GM21447 (cell line): ENCODE measurements around the gene POTEF.
"Not testable (repeated sequence)": the region's sequence is repeated elsewhere in the genome, so short reads cannot be mapped to it uniquely, and the experiment has no call there.

Experiments used
- ATAC-seq: cut with Tn5 transposase; IDR thresholded peaks from one replicate; pipeline ENCODE4 v1.9.1; 2021; ENCODE audit not compliant: unreplicated experiment

POTEF gene

GRCh38 chr2:130152816-130153595 lies 24.0 kb upstream of the POTEF start:
- no peak for ATAC-seq

DNA sequence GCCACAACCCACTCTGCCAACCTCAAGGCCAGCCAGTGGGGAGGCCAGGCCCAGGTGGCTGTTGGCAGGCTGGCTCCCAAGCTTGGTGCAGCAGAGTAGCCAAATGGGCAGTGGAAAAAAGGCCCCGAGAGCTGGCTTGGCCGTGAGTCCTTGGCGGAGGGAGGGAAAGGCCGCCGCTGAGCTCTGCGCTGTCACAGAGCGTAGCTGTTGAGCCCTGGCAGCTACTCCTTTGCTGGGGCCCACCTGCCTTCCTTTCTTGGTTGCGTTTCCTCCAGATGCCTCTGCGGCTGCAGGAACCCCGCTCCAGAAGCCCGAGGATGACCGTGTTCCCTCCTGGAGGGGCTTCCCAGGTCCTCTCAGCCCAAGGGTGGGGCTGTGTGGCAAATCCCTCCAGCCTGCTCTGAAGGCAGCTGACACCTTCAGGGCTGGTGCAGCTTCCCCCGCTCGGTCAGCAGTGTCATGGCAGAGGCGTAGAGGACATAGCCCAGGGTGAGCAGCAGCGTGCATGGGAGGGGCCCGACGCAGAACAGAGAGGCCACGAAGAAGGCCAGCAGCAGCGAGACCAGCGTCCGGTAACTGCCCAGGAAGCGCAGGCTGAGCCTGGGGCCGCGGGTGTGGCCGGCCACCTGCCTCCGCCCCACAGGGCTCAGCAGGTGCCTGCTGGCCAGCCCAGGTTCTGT lies 23.3 kb upstream of the POTEF start:
- ATAC-seq: not testable (repeated sequence)

DNA sequence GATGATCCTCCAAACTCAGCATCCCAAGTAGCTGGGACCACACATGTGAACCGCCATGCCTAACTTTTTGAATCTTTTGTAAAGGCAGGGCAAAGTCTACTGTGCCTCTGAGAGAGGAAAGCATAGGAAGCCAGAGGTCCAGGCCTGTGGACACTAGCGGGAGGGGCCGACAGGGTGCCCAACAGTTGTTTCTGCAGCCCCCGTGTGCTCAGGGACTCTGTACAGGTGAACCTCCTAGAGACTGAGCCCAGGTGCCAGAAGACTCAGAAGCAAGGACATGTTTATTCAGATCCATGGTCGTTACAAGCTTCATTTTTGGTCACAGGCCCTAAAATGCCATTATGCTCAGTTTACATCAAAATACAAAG lies 22.1 kb upstream of the POTEF start:
- ATAC-seq: not testable (repeated sequence)

DNA sequence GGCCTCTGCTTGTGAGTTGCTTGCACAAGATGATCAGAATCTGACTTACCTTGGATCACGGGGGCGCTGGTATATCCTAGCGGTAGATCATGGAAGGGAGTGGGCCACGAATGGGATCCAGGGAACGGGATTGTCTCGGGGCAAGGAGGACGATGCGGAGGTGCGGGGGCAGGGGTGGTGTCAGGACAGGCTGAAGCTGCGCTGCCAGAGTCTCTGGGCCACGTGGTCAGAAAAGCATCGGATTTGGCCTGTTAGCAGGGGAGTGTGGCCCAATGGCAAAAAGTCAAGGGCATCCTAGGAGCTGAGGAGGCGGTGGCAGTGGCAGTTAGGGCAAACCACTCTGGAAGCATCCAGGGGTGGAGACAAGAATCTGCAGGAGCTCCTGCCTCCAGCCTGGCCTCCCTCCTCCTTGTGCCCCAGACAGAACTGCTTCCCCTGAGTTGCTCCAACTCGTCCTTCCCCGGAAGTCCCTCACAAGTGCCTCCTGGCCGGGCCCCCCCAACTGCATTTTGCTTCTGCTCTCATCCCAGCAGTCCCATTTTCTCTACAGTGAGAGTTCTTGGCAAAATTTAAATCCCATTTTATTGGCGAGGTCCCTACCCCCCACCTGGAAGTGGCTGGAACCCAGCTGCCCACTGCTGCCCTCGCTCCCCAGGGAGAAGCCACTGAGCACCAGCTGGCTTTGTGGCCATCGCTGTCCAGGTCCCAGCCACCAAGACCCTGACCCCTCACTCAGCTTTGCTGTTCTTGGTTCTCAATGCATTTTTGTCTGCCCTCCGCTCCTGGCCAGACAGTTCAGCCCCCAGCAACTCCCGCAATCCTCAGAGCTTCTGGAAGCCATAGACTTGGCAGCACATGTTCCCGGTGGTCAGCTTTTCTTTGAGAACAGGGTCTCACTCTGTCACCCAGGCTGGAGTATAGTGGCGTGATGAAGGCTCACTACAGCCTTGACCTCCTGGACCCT lies 21.4 kb upstream of the POTEF start:
- no peak for ATAC-seq

GRCh38 chr2:130148515-130148914 lies 19.5 kb upstream of the POTEF start:
- not testable (repeated sequence) for ATAC-seq

- ATAC-seq: peak; percentile 86
Measured at GRCh38 chr2:130145006-130145414, 16.0 kb upstream of the POTEF start, which contains the start of gene CCDC74B. Gene CCDC74B, minus strand, starts transcription at chr2:130145112. Its CDS starts 116 bp downstream, at chr2:130144996.

DNA sequence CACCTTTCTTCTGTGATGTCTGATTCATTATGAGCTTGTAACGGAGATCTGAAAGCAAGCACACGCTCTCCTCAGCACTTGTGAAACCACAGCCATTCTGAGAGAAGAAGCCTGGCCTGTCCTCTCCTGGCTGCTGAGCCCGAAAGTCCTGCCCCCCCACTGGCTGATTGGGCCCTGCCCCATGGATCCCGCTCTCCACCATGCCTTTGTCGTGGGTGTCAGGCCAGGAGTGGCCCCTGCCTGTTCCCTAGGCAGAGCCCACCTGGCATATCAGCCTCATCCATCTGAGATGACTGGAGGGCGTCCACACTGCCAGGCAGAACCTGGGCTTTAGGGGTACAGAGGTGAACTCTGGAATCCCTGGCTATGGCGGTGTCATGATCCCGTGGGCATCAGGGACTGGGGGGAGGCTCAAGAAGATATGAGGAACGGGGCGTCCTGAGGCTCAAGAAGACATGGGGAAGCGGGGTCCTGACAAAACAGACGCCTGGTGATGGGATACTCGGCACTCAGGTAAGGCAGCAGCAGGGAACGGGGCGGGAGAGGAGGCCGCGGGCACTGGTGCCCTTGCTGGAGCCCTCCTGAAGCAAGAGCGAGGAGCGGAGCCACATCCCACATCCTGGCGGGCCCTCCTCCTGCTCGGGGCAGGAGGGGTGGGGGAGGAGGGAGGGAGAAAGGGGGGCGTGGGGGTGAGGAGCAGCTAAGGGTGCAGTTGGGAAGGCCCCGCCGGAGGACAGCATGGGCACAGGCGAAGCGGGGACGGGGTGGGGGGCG lies 14.4 kb upstream of the POTEF start:
- not testable (repeated sequence) for ATAC-seq

DNA sequence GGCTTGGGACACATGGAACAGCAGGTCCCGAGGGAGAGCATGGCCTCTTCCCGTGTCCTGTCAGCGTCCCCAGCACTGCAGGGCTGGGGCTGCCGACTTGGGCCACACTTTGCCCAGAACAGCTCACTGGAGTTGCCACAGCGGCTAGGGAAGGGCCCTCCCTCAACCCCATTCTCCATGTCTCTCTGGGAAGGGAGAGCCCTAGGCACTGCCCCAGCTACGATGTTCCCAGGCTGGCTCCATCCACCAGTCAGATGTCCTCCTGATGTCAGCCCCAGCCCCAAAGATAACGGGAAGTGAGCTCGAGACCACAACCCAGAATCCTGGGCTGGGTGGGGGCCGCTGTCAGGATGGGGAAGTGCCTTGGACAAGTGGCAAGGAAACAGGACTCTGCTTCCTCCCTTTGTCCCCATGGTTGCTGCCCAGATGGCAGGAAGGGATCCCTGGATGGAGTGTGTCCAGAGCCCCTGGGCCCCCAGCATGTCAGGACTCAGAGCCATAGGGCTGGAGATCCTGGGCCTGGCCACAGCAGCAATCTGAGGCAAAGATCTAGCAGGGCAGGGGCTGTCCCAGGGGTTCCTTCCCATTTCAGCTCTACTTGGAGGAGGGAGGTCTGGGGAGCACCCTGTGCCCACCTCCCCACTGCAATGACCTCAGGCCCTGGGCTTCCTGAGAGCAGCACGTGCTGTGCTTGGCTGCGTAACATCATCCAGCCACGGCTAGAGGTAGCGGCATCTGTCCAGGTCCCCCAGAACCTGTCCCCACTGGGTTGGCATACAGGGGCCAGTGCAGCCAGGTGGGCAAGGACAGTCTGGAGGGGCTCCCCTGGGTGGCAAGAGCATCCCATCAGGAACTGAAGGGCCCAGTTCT lies 13.6 kb upstream of the POTEF start:
- ATAC-seq: not testable (repeated sequence)

GRCh38 chr2:130141645-130142370 lies 12.8 kb upstream of the POTEF start:
- not testable (repeated sequence) for ATAC-seq

DNA sequence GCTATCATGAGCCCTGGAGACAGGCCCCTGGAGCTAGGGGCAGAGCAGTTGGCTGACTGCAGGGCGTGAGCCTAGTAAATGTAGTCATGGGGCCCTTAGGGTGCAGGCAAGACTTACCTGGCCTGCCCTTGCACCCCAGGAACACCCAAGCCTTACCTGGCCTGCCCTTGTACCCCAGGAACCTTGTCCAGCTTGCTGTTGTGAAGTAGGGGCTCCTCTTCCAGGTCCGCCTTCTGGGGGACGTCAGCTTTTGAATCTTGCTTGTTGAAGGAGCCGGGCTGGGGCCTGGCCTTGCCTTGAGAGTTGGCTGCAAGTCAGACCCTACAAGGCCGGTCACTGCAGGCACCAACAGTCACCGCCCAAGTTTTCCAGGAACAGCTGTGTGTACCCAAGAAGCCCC lies 12.0 kb upstream of the POTEF start:
- not testable (repeated sequence) for ATAC-seq

DNA sequence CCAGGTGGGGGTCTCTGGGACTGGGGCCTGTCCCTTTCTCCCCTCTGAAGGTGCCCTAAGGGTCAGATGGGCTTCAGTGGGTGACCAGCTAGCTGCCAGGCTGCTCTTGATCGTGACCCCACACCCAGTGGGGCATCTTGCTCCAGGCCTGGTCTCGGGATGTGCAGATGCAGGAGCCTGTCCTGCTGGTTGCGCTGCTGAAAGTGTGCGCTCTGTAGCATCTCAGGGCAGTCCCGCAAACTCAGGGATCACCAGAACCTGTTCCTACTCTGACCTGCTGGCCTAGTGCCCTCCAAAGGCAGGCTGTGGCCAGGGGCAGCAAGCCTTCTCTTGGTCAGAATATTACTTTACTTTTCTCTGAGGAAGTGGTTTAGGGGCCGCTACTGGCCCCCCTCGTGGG lies 11.5 kb upstream of the POTEF start:
- not testable (repeated sequence) for ATAC-seq

DNA sequence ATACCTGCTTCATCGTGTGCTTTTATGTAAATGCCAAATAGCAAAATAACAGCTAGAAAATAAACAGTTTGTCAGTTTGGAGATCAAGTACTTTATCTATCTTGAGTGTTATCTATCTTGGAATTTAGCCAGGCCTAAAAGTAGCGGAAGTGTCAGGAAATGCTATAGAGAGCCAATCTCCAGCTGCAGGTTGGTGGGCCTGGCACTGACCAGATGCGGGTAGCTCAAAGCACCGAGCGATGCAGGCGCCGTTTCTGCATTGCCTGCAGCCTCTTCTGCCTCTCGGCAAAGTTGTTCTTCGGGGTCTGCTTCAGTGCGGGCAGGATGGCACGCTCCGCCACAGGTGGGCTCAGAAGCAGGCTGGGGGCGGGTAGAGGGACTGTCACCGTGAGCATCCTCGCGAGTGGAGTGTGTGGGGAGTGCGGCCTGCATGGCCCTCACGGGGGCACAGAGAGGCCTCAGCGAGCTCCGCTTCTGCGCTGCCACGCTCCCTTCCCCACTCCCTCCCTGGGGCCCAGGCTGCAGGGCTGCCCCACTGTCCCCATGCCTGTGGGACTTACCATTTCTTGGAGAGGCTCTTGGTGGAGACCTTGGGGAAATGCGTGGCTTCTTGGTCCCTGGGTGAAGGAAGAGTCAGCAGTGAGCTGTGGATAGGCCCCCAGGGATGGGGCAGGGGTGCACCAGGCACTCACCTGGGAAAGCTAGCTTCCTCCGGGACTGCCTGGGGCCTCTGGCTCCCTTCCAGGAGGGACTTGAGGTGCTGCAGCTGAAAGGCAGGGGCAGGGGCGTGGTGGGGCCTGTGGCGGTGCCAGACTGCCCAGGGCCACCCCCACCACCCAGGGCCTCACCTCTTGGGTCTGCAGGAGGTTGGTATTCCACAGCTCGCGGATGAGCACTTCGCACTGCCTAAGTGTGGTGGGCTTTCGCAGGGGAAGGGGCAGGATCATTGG lies 10.6 kb upstream of the POTEF start:
- ATAC-seq: not testable (repeated sequence)

GRCh38 chr2:130138841-130139251 lies 9.8 kb upstream of the POTEF start:
- not testable (repeated sequence) for ATAC-seq

GRCh38 chr2:130138326-130138725 lies 9.3 kb upstream of the POTEF start:
- not testable (repeated sequence) for ATAC-seq

DNA sequence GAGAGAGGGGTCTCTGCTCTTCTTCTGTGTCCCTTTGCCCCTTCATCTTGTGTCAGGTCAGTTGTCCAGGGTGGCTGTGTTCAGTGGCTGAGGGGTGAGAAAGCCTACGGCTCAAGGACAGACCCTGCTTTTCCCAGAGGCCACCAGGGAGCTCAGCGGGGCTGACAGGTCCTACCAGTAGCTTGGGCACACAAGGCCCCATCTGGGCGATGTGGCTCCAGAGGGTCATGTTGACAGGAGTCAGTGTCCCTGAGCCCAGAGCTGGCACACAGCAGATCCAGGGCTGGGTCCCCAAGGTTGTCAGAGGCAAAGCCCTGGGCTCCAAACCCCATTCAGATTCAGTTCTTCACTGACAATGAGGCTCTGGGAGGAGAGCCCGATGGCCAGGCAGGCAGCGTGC lies 8.1 kb upstream of the POTEF start:
- ATAC-seq: not testable (repeated sequence)

DNA sequence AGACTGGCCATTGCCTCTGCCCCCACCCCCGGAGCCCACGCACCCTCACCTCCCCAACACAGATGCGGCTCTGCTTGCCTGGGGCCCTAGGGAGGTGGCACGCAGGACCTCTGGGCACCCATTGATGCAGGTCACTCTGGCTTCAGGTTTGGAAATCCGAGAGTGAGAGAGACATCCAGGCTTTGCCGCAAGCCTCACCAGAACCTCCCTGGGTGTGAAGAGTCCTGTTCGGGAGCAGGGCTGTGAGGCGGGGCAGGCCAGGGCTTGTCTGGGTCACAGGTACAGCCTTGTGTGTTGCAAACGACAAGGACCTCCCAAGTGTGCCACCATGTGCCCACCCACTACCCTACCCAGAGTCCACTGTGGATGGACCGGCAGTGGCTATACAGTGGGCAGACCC lies 7.5 kb upstream of the POTEF start:
- ATAC-seq: not testable (repeated sequence)

DNA sequence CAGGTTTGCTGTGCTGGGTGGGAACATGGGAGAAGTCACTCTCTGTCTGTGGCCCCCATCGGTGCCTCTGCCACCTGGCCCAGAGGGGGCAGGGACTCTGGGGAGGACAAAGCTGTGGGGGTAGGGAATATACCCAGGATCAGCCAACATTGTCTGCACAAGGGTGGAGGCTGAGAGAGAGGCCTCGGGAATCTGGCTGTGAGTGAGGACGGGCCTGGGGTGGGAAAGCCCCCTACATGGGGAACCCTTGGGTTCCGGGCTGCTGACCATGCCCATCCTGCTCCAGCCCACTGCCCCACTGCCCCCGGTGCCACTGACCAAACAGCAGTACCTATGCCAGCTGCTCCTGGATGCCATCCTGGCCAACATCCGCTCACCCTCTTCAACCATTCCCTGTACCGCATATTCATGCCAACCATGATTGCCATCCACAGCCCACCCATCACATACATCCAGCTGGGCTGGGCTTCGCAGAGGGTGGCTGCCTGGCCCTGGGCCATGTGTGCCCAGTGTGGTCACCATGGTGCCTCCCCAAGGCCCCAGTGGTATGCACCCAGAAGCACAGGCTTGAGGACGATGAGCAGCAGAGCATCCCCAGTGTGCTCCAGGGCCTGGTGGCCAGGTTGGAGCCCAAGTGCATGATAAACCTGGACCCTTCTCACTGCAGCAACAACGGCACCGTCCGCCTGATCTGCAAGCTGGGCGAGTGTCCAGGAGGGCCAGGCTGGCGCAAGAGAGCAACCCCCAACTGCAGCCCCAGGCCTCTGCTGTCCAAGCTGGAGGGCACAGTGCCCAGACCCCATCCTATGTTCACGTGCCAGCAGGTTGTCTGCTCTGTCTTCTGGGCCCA lies 6.9 kb upstream of the POTEF start:
- no peak for ATAC-seq
